H1 (cell line): ENCODE results near the gene TRAK1. TPM values are rescaled to one million over a fixed set of nuclear protein-coding genes. Genes with fewer than 3 reads are reported as not detected.

Experiments
- CTCF ChIA-PET: fragments of 300-600 bp; sonication (Branson Sonifier 250); formaldehyde crosslinking; loops from one replicate; lab custom pipeline; 2021; ENCODE audit not compliant: partially characterized antibody; lab: Charles Lee
- POLR2A ChIA-PET: fragments of 300-600 bp; sonication (Branson Sonifier 250); formaldehyde crosslinking; loops from one replicate; lab custom pipeline; 2021; ENCODE audit warnings: inconsistent platforms; ENCODE audit not compliant: partially characterized antibody; lab: Charles Lee
- DNase-seq, 2 experiments: peaks; one replicate each; pipeline versions ENCODE4 v3.0.0 to v3.0.0-alpha.2; 2010 to 2022; ENCODE audit warnings: low spot score in 2 of 2, low read depth in 1 of 2, mixed read lengths in 1 of 2
- FAIRE-seq: peaks from 2 replicates; lab custom pipeline; 2011; peaks lifted over from hg19 to GRCh38; lab: Jason Lieb, UNC
- H2AFZ ChIP-seq: 2 replicates; pipeline ENCODE4 v1.8.1; 2012; ENCODE audit warnings: low read length, inconsistent platforms
- H2AK5ac ChIP-seq: 2 replicates; pipeline ENCODE4 v1.6.1; 2013; ENCODE audit warnings: low read depth, low read length
- H2BK120ac ChIP-seq: replicated peaks from 2 replicates; pipeline ENCODE3; 2013; ENCODE audit warnings: low read depth, low read length, inconsistent platforms
- H2BK12ac ChIP-seq: 2 replicates; pipeline ENCODE4 v1.6.1; 2013; ENCODE audit warnings: low read depth, low read length
- H2BK15ac ChIP-seq: 2 replicates; pipeline ENCODE4 v1.6.1; 2013; ENCODE audit warnings: low read length
- H2BK20ac ChIP-seq: 2 replicates; pipeline ENCODE4 v1.6.1; 2013; ENCODE audit warnings: low read length
- H2BK5ac ChIP-seq: 2 replicates; pipeline ENCODE4 v1.6.1; 2013; ENCODE audit warnings: low read depth, low read length
- H3K14ac ChIP-seq: 2 replicates; pipeline ENCODE4 v1.6.1; 2013; ENCODE audit warnings: inconsistent platforms; ENCODE audit not compliant: insufficient read length
- H3K18ac ChIP-seq: 2 replicates; pipeline ENCODE4 v1.6.1; 2013; ENCODE audit warnings: low read length; ENCODE audit errors: extremely low read depth
- H3K23ac ChIP-seq: 2 replicates; pipeline ENCODE4 v1.6.1; 2013; ENCODE audit warnings: inconsistent platforms; ENCODE audit not compliant: insufficient read length
- H3K23me2 ChIP-seq: 2 replicates; pipeline ENCODE4 v1.6.1; 2013; ENCODE audit warnings: low read depth, low read length
- H3K27ac ChIP-seq: 2 replicates; pipeline ENCODE4 v1.6.1; 2011; ENCODE audit warnings: low read depth, low read length, inconsistent platforms
- H3K27me3 ChIP-seq, 4 experiments: replicated peaks in 1 of 4; 1 replicate in 1 of 4; 2 replicates in 3 of 4; pipeline versions ENCODE4 v1.6.1 to v1.8.1; 2011 to 2013; ENCODE audit warnings: low read length in 3 of 4, mild to moderate bottlenecking in 3 of 4, inconsistent platforms in 2 of 4, mixed read lengths in 2 of 4, moderate library complexity in 1 of 4; ENCODE audit not compliant: control insufficient read depth in 3 of 4, insufficient read depth in 3 of 4; ENCODE audit errors: extremely low read depth in 1 of 4
- H3K36me3 ChIP-seq, 4 experiments: 2 replicates each; pipeline versions ENCODE4 v1.6.1 to v1.8.1; 2011 to 2013; ENCODE audit warnings: mild to moderate bottlenecking in 4 of 4, low read length in 3 of 4, moderate library complexity in 2 of 4, control low read depth in 1 of 4, inconsistent platforms in 1 of 4; ENCODE audit not compliant: insufficient read depth in 4 of 4, control insufficient read depth in 2 of 4
- H3K4ac ChIP-seq: replicated peaks from 2 replicates; pipeline ENCODE3; 2013; ENCODE audit warnings: low read length, low read depth, mixed read lengths, inconsistent platforms; ENCODE audit not compliant: insufficient read length
- H3K4me1 ChIP-seq, 4 experiments: replicated peaks in 1 of 4; 1 replicate in 1 of 4; 2 replicates in 3 of 4; pipeline versions ENCODE4 v1.6.1 to v1.8.1; 2011 to 2013; ENCODE audit warnings: low read length in 3 of 4, inconsistent platforms in 2 of 4, mixed read lengths in 1 of 4; ENCODE audit not compliant: insufficient read depth in 4 of 4, control insufficient read depth in 3 of 4
- H3K4me2 ChIP-seq, 2 experiments: 2 replicates each; pipeline versions ENCODE4 v1.6.1 to v1.8.1; 2011 to 2013; ENCODE audit warnings: low read depth in 2 of 2, low read length in 2 of 2, control low read depth in 1 of 2, inconsistent platforms in 1 of 2, mild to moderate bottlenecking in 1 of 2; ENCODE audit not compliant: insufficient read depth in 1 of 2
- H3K4me3 ChIP-seq, 4 experiments: fragments of 200-600, 300-600 bp in 1 of 4; sonication (generic), shearing (Covaris generic), sonication (Bioruptor Twin) in 1 of 4; 2 replicates each; pipeline versions ENCODE4 v1.5.1 to v1.8.1; 2011 to 2016; ENCODE audit warnings: low read length in 4 of 4, low read depth in 3 of 4, control low read depth in 2 of 4, inconsistent platforms in 2 of 4, mild to moderate bottlenecking in 2 of 4, mixed read lengths in 1 of 4, moderate library complexity in 1 of 4; ENCODE audit not compliant: insufficient read depth in 2 of 4; ENCODE audit errors: extremely low read depth in 1 of 4
- H3K56ac ChIP-seq: replicated peaks from 2 replicates; pipeline ENCODE3; 2013; ENCODE audit warnings: low read depth, mild to moderate bottlenecking, mixed read lengths, low read length, inconsistent platforms; ENCODE audit not compliant: insufficient read length
- H3K79me1 ChIP-seq: 2 replicates; pipeline ENCODE4 v1.6.1; 2013; ENCODE audit warnings: low read depth, low read length, control low read depth
- H3K79me2 ChIP-seq, 2 experiments: 2 replicates each; pipeline versions ENCODE4 v1.6.1 to v1.8.1; 2012 to 2013; ENCODE audit warnings: low read length in 2 of 2, mild to moderate bottlenecking in 2 of 2, inconsistent platforms in 1 of 2; ENCODE audit not compliant: insufficient read depth in 2 of 2, control insufficient read depth in 1 of 2
- H3K9ac ChIP-seq, 4 experiments: replicated peaks in 1 of 4; 1 replicate in 1 of 4; 2 replicates in 3 of 4; pipeline versions ENCODE4 v1.6.1 to v1.8.1; 2011 to 2013; ENCODE audit warnings: low read depth in 3 of 4, low read length in 3 of 4, control low read depth in 2 of 4, mild to moderate bottlenecking in 2 of 4, moderate library complexity in 2 of 4, inconsistent platforms in 1 of 4; ENCODE audit errors: extremely low read depth in 1 of 4
- H3K9me3 ChIP-seq, 2 experiments: 2 replicates each; pipeline versions ENCODE4 v1.6.1 to v1.8.1; 2012 to 2013; ENCODE audit warnings: mild to moderate bottlenecking in 2 of 2, moderate library complexity in 2 of 2, control low read depth in 1 of 2, inconsistent platforms in 1 of 2, low read depth in 1 of 2, low read length in 1 of 2, mixed read lengths in 1 of 2; ENCODE audit not compliant: insufficient read depth in 2 of 2
- H4K20me1 ChIP-seq, 2 experiments: replicated peaks in 1 of 2; 2 replicates each; pipeline versions ENCODE3 to v1.8.1; 2011 to 2013; ENCODE audit warnings: inconsistent platforms in 2 of 2, low read length in 2 of 2, mild to moderate bottlenecking in 1 of 2; ENCODE audit not compliant: insufficient read depth in 2 of 2, control insufficient read depth in 1 of 2
- H4K5ac ChIP-seq: 2 replicates; pipeline ENCODE4 v1.6.1; 2013; ENCODE audit warnings: low read length, low read depth, mixed read lengths, inconsistent platforms; ENCODE audit not compliant: insufficient read length
- H4K8ac ChIP-seq: 2 replicates; pipeline ENCODE4 v1.8.0; 2013; ENCODE audit warnings: mild to moderate bottlenecking, moderate library complexity, low read length, inconsistent platforms; ENCODE audit not compliant: insufficient read depth; ENCODE audit errors: extremely low read depth
- H4K91ac ChIP-seq: replicated peaks from 2 replicates; pipeline ENCODE3; 2013; ENCODE audit warnings: low read length, mixed read lengths, inconsistent platforms; ENCODE audit not compliant: insufficient read length
- CBX5 ChIP-seq: fragments of 300-800, 300-1000 bp; sonication (generic); IDR thresholded peaks from 2 replicates; pipeline ENCODE4 v1.7.1; 2016; ENCODE audit warnings: antibody characterized with exemption, low read length, low read depth
- WGBS, 2 experiments: shearing (Covaris generic) in 1 of 2; methylation state at CpG; one replicate each; pipeline versions ENCODE4 v1.1.6 to v1.1.7; 2013 to 2015; ENCODE audit warnings: low lambda C conversion rate in 2 of 2, mixed read lengths in 2 of 2, inconsistent platforms in 1 of 2, low coverage in 1 of 2, missing lambda C conversion rate in 1 of 2; ENCODE audit not compliant: insufficient replicate concordance in 2 of 2, insufficient coverage in 1 of 2, insufficient read length in 1 of 2; ENCODE audit errors: extremely low coverage in 1 of 2, missing lambda C conversion rate in 1 of 2; 5-methylcytosine and 5-hydroxymethylcytosine counted together
- polyA plus RNA-seq, 7 experiments: library from polyadenylated mRNA; depleted of rRNA in 3 of 7; stranded (reverse) in 5 of 7; unstranded in 2 of 7; fragments of >200 nt in 5 of 7; fragments of 200-250 nt in 2 of 7; gene quantifications; 1 replicate in 5 of 7; 2 replicates in 1 of 7; 4 replicates in 1 of 7; pipeline versions ENCODE4 v1.2.1 to v1.2.3, GENCODE V29; 2011 to 2013; ENCODE audit warnings: missing spikeins in 2 of 7, mixed read lengths in 2 of 7
- total RNA-seq: library from RNA; stranded (reverse); fragmentation: NEBNext Ultra II Directional; extraction: Animal tissue kit (Norgen Biotek cat#: 25700); gene quantifications from 2 replicates; pipeline ENCODE4 v1.2.1, GENCODE V29; 2021

The TRAK1 gene
- total and polyA plus RNA-seq, 2 of the 8 experiments (the other 6 are each of a cell fraction or from before 2014, with no cell fraction given): 21.3 to 32.7 TPM

DNA sequence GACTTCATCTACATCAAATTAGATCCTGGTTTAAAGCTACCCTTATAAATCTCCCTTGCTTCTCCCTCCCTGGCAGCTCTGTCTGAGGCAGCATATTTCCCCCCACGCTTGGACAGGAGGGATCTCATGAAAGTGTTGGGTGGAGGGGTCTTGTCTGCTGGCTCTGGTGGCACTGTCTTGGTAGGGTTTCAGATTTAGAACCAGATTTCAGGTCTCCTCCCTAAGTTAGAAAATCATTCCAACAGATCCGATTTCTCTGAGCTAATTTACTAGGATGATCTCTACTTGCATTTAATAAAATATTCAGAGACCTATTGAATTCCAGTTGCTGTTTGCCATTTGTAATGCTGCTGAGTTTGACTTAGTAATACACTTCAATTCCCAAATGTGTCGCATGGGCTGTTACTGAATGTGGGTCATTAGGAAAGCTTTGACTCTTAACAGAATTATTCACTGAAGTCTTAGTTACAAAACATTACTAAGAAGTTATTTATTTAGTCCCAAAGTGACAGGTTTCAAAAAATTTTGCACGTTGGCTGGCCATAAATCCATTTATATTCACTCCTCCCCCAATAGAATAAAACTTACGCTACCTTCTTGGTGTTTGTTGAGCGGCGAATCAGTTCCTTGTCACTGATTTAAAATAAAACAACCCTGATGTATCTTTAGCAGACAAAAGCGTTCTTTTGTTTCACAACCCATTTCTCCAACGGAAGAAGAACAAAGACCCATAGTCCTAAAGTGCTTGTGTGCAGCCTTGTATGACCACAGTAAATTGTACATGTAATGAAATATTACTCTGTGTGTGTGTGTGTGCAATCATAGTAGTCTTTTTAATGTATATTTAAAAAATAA, 84.5 kb downstream of the TRAK1 start:
- peaks cover 0 to 2% of the 10 kb centered on the region in 2 experiments for H4K20me1 ChIP-seq
- H3K79me1 ChIP-seq: peaks cover 2% of the 10 kb centered on the region
- H3K27ac ChIP-seq: no peak overlapping the region
- peaks cover 0 to 7% (median 1%) of the 10 kb centered on the region in 4 experiments; a peak in 4 of 7 replicates for H3K4me1 ChIP-seq
- H2BK120ac ChIP-seq: no peak overlapping the region
- H3K56ac ChIP-seq: no peak overlapping the region
- no peak overlapping the region for H3K9ac ChIP-seq
- no peak overlapping the region for H2BK12ac ChIP-seq
- H4K91ac ChIP-seq: no peak overlapping the region
- H3K23ac ChIP-seq: no peak overlapping the region
- POLR2A ChIA-PET: no interaction called here
- H2AK5ac ChIP-seq: no peak overlapping the region
- no peak for TF ChIP-seq CBX5
- TF ChIP-seq, all 59 proteins: peak for 0
- Histone ChIP-seq H3K23me2 (no peaks in the 10 kb centered on the region), H4K5ac (no peak overlapping the region), H3K9me3 (no peaks in the 10 kb centered on the region), H3K36me3 (no peaks in the 10 kb centered on the region), H4K8ac (no peak overlapping the region), H2BK20ac (no peak overlapping the region), H3K27me3 (no peaks in the 10 kb centered on the region), H3K14ac (no peak overlapping the region), H3K4ac (no peak overlapping the region), H3K79me2 (peaks cover 0 to 28% of the 10 kb centered on the region in 2 experiments; a peak in 1 of 4 replicates), H2BK5ac (no peak overlapping the region), H2BK15ac (no peak overlapping the region), H2AFZ (no peak overlapping the region), H3K4me2 (no peak overlapping the region), H3K4me3 (no peak overlapping the region), H3K18ac (no peak overlapping the region)
- FAIRE-seq (no peak), DNase-seq (no peak)
- CTCF ChIA-PET: interaction anchor here (1.0 to 8.7 kb wide), 3 partner anchors 14 to 57 kb away, joined by 3 to 68 read pairs (median 3); no protein-coding TSS in a partner anchor
- WGBS, 2 experiments: 83% methylated on average over 9 of the region's 9 CpGs; no CpG with 5 or more reads in 1 of the 2 experiments
